ENCODE data around the gene ELF2.
A peak's percentile ranks its signal among the peaks of the same experiment; 100 is the strongest.

GRCh38 chr4:139083956-139084803, 92.8 kb downstream of the ELF2 start:
- TF ChIP-seq TEAD4 (CRISPR knock-in tag; IDR thresholded peaks at IDR 0.05) (no peak), JUN (CRISPR knock-in tag; IDR thresholded peaks at IDR 0.05) (no peak), FOXP1 (CRISPR knock-in tag; IDR thresholded peaks at IDR 0.05; ENCODE audit: borderline replicate concordance) (peak; percentile 62), CTCF (IDR thresholded peaks at IDR 0.05) (no peak), NR3C1 (CRISPR knock-in tag; conservative IDR thresholded peaks at IDR 0.05; ENCODE audit: low read depth) (no peak), USF2 (CRISPR knock-in tag; IDR thresholded peaks at IDR 0.05) (no peak)
- TF ChIP-seq, protein P1, sequence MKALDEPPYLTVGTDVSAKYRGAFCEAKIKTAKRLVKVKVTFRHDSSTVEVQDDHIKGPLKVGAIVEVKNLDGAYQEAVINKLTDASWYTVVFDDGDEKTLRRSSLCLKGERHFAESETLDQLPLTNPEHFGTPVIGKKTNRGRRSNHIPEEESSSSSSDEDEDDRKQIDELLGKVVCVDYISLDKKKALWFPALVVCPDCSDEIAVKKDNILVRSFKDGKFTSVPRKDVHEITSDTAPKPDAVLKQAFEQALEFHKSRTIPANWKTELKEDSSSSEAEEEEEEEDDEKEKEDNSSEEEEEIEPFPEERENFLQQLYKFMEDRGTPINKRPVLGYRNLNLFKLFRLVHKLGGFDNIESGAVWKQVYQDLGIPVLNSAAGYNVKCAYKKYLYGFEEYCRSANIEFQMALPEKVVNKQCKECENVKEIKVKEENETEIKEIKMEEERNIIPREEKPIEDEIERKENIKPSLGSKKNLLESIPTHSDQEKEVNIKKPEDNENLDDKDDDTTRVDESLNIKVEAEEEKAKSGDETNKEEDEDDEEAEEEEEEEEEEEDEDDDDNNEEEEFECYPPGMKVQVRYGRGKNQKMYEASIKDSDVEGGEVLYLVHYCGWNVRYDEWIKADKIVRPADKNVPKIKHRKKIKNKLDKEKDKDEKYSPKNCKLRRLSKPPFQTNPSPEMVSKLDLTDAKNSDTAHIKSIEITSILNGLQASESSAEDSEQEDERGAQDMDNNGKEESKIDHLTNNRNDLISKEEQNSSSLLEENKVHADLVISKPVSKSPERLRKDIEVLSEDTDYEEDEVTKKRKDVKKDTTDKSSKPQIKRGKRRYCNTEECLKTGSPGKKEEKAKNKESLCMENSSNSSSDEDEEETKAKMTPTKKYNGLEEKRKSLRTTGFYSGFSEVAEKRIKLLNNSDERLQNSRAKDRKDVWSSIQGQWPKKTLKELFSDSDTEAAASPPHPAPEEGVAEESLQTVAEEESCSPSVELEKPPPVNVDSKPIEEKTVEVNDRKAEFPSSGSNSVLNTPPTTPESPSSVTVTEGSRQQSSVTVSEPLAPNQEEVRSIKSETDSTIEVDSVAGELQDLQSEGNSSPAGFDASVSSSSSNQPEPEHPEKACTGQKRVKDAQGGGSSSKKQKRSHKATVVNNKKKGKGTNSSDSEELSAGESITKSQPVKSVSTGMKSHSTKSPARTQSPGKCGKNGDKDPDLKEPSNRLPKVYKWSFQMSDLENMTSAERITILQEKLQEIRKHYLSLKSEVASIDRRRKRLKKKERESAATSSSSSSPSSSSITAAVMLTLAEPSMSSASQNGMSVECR (CRISPR knock-in tag; IDR thresholded peaks at IDR 0.05; ENCODE audit: borderline replicate concordance), result 0 out of 2 replicates have a peak, but pooled peaks have one; percentile 41
- TF ChIP-seq, protein P2, sequence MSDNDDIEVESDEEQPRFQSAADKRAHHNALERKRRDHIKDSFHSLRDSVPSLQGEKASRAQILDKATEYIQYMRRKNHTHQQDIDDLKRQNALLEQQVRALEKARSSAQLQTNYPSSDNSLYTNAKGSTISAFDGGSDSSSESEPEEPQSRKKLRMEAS (CRISPR knock-in tag; IDR thresholded peaks at IDR 0.05), result peak; percentile 48; the same call in 1 of the 2 replicates

Measured in WTC11 (cell line).